IMR-90 (cell line): ENCODE results near the gene ADGRB3. TPM values are rescaled to one million over a fixed set of nuclear protein-coding genes. Genes with fewer than 3 reads are reported as not detected.
"Not testable (repeated sequence)": the region's sequence is repeated elsewhere in the genome, so short reads cannot be mapped to it uniquely, and the experiment has no call there.

Source experiments
- ATAC-seq: fragments of 200-7000 bp; cut with Tn5 transposase; 2 replicates; pipeline ENCODE4 v1.9.1; 2020; ENCODE audit warnings: low read depth, mild to moderate bottlenecking, moderate library complexity
- BruUV-seq: library from RNA; stranded (reverse); fragments of 400-500 nt; replicated peaks from 2 replicates; lab custom pipeline; 2021; lab: Mats Ljungman, UMichigan
- CTCF ChIA-PET: fragments of 300-600 bp; formaldehyde crosslinking; extraction: SDS; loops from one replicate; lab custom pipeline; 2021; ENCODE audit warnings: antibody characterized with exemption; lab: Yijun Ruan, JAX
- POLR2A ChIA-PET: fragments of 300-600 bp; sonication (Branson Sonifier 250); formaldehyde crosslinking; loops from one replicate; lab custom pipeline; 2022; ENCODE audit warnings: antibody characterized with exemption; ENCODE audit not compliant: unreplicated experiment; lab: Charles Lee
- DNase-seq: peaks from one replicate; pipeline ENCODE4 v3.0.0; 2013
- H2AFZ ChIP-seq: replicated peaks from 2 replicates; pipeline ENCODE3; 2013; ENCODE audit warnings: low read length, mild to moderate bottlenecking; ENCODE audit not compliant: poor library complexity
- H2AK5ac ChIP-seq: 2 replicates; pipeline ENCODE4 v1.6.1; 2013; ENCODE audit warnings: low read depth, low read length, inconsistent platforms
- H2AK9ac ChIP-seq: replicated peaks from 2 replicates; pipeline ENCODE3; 2013; ENCODE audit warnings: mild to moderate bottlenecking, low read depth, low read length, moderate library complexity; ENCODE audit not compliant: poor library complexity
- H2BK120ac ChIP-seq: 2 replicates; pipeline ENCODE4 v1.6.1; 2013; ENCODE audit warnings: low read depth, low read length, inconsistent platforms
- H2BK15ac ChIP-seq: 3 replicates; pipeline ENCODE4 v1.6.1; 2013; ENCODE audit warnings: low read depth, low read length, inconsistent platforms
- H2BK20ac ChIP-seq: 2 replicates; pipeline ENCODE4 v1.6.1; 2013; ENCODE audit warnings: low read depth, mild to moderate bottlenecking, inconsistent platforms, low read length, moderate library complexity
- H2BK5ac ChIP-seq: 2 replicates; pipeline ENCODE4 v1.6.1; 2013; ENCODE audit warnings: mild to moderate bottlenecking, low read depth, low read length, inconsistent platforms; ENCODE audit not compliant: poor library complexity, severe bottlenecking
- H3K14ac ChIP-seq: replicated peaks from 2 replicates; pipeline ENCODE4 v1.6.1; 2013; ENCODE audit warnings: low read depth, low read length, inconsistent platforms
- H3K18ac ChIP-seq: 2 replicates; pipeline ENCODE4 v1.6.1; 2013; ENCODE audit warnings: low read depth, low read length, control low read depth
- H3K23ac ChIP-seq: 2 replicates; pipeline ENCODE4 v1.6.1; 2013; ENCODE audit warnings: low read depth, low read length, inconsistent platforms
- H3K27ac ChIP-seq: 2 replicates; pipeline ENCODE4 v1.5.1; 2013; ENCODE audit warnings: mild to moderate bottlenecking, control low read depth, low read length; ENCODE audit not compliant: insufficient read depth
- H3K27me3 ChIP-seq: 2 replicates; pipeline ENCODE4 v1.6.1; 2013; ENCODE audit warnings: low read length; ENCODE audit not compliant: control insufficient read depth, insufficient read depth
- H3K36me3 ChIP-seq: 2 replicates; pipeline ENCODE4 v1.6.1; 2013; ENCODE audit warnings: low read length, mixed read lengths; ENCODE audit not compliant: control insufficient read depth, insufficient read depth
- H3K4ac ChIP-seq: 2 replicates; pipeline ENCODE4 v1.6.1; 2013; ENCODE audit warnings: low read depth, low read length, inconsistent platforms
- H3K4me1 ChIP-seq: 2 replicates; pipeline ENCODE4 v1.6.1; 2013; ENCODE audit warnings: low read length, mixed read lengths; ENCODE audit not compliant: control insufficient read depth, insufficient read depth
- H3K4me2 ChIP-seq: 2 replicates; pipeline ENCODE4 v1.6.1; 2013; ENCODE audit warnings: low read depth, mild to moderate bottlenecking, control low read depth, low read length, moderate library complexity
- H3K4me3 ChIP-seq: 2 replicates; pipeline ENCODE4 v1.5.1; 2013; ENCODE audit warnings: low read depth, mild to moderate bottlenecking, control low read depth, low read length, moderate library complexity; ENCODE audit not compliant: insufficient read depth
- H3K56ac ChIP-seq: 2 replicates; pipeline ENCODE4 v1.6.1; 2013; ENCODE audit warnings: low read length, inconsistent platforms; ENCODE audit not compliant: insufficient read depth; ENCODE audit errors: extremely low read depth
- H3K79me1 ChIP-seq, 2 experiments: 2 replicates each; pipeline ENCODE4 v1.6.1; 2013; ENCODE audit warnings: low read length in 2 of 2, inconsistent platforms in 1 of 2, low read depth in 1 of 2
- H3K9ac ChIP-seq: 2 replicates; pipeline ENCODE4 v1.6.1; 2013; ENCODE audit warnings: low read depth, low read length, control low read depth
- H3K9me1 ChIP-seq: 2 replicates; pipeline ENCODE4 v1.6.1; 2013; ENCODE audit warnings: low read length, inconsistent platforms; ENCODE audit not compliant: insufficient read depth
- H3K9me3 ChIP-seq: 2 replicates; pipeline ENCODE4 v1.6.1; 2013; ENCODE audit warnings: low read length; ENCODE audit not compliant: control insufficient read depth, insufficient read depth
- H4K20me1 ChIP-seq: 2 replicates; pipeline ENCODE4 v1.6.1; 2013; ENCODE audit warnings: low read length, inconsistent platforms; ENCODE audit not compliant: insufficient read depth
- H4K5ac ChIP-seq: 2 replicates; pipeline ENCODE4 v1.6.1; 2013; ENCODE audit warnings: mild to moderate bottlenecking, low read depth, low read length, control low read depth
- H4K8ac ChIP-seq, 2 experiments: 2 replicates each; pipeline ENCODE4 v1.6.1; 2013; ENCODE audit warnings: low read depth in 2 of 2, low read length in 2 of 2, control low read depth in 1 of 2, inconsistent platforms in 1 of 2
- H4K91ac ChIP-seq: 2 replicates; pipeline ENCODE4 v1.6.1; 2013; ENCODE audit warnings: low read depth, low read length, inconsistent platforms; ENCODE audit not compliant: insufficient read depth
- FOS ChIP-seq: fragments of 150-350 bp; IDR thresholded peaks from 2 replicates; pipeline ENCODE4 v1.6.1; 2016; ENCODE audit warnings: low read depth, low read length
- MAZ ChIP-seq: IDR thresholded peaks from 2 replicates; pipeline ENCODE4 v1.6.1; 2012; ENCODE audit warnings: low read depth, mild to moderate bottlenecking, low read length, improper control_type of control experiment, moderate library complexity, borderline replicate concordance
- WGBS, 2 experiments: methylation state at CpG; one replicate each; pipeline versions ENCODE4 v1.1.5 to v1.1.7; 2013; ENCODE audit warnings: missing lambda C conversion rate in 2 of 2; ENCODE audit not compliant: insufficient read length in 1 of 2; ENCODE audit errors: extremely low coverage in 2 of 2; 5-methylcytosine and 5-hydroxymethylcytosine counted together
- dilution Hi-C: fragments of 300-500 bp; cut with HindIII; formaldehyde crosslinking; loops from one replicate; pipeline ENCODE4 v1.14.3; 2018; ENCODE audit warnings: low sequenced_read_pairs; ENCODE audit not compliant: unreplicated experiment
- in situ Hi-C: fragments of 300-500 bp; cut with MboI; formaldehyde crosslinking; loops from 3 replicates; pipeline ENCODE4 v1.14.3; 2019; ENCODE audit warnings: low sequenced_read_pairs, inconsistent platforms, mixed read lengths
- intact Hi-C: fragments of 100-400 bp; cut with micrococcal nuclease; formaldehyde crosslinking; loops from 2 replicates; pipeline ENCODE4 v1.10.0; 2022
- polyA plus RNA-seq, 3 experiments: library from polyadenylated mRNA; depleted of rRNA; stranded (reverse); fragments of >200 nt; gene quantifications; 2 replicates each; pipeline ENCODE4 v1.2.3, GENCODE V29; 2012; ENCODE audit warnings: low replicate concordance in 1 of 3
- total RNA-seq: library from RNA; depleted of rRNA; stranded (reverse); fragments of >200 nt; gene quantifications from 2 replicates; pipeline ENCODE4 v1.2.3, GENCODE V29; 2012
- TF ChIP-seq, protein P1 (sequence below): fragments of 150-350 bp; IDR thresholded peaks from 2 replicates; pipeline ENCODE4 v1.6.1; 2016; ENCODE audit warnings: low read depth, mild to moderate bottlenecking, low read length, moderate library complexity, borderline replicate concordance
- TF ChIP-seq, protein P2 (sequence below): conservative IDR thresholded peaks from 2 replicates; pipeline ENCODE4 v1.5.1; 2012; ENCODE audit warnings: mild to moderate bottlenecking, low read depth, low read length, improper control_type of control experiment

Gene ADGRB3
- total and polyA plus RNA-seq, 2 of the 4 experiments (the other 2 are of a cell fraction): not detected

DNA sequence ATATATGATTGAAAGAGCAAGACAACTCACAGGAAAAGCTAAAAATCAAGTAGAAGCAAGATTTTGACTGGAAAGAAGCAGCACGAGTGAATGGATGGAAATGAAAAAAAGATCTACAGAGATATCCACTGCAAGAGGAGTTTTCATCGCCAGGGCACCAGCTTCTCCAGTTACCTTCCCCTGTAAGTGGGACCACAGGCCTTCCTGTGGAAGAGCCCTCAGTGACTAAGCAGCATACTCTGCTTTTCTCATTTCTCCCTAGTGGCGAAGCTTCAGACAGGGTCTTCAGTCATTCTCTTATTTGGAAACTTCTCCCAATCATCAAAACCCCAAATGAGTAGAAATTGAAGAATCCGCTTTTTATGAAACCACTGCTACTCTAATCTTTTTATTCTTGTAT, 40.5 kb downstream of the ADGRB3 start:
- no peak overlapping the region for H3K4ac ChIP-seq
- H3K27me3 ChIP-seq: no peaks in the 10 kb centered on the region
- no peak overlapping the region for H3K14ac ChIP-seq
- no peaks in the 10 kb centered on the region for H3K9me3 ChIP-seq
- ChIA-PET POLR2A (no interaction called here), CTCF (no interaction called here)
- ATAC-seq (no peak), DNase-seq (no peak)
- no peak overlapping the region for H2BK20ac ChIP-seq
- no peak overlapping the region for H3K9ac ChIP-seq
- H3K56ac ChIP-seq: no peak overlapping the region
- no peaks in the 10 kb centered on the region for H3K36me3 ChIP-seq
- TF ChIP-seq FOS (no peak), MAZ (no peak)
- TF ChIP-seq, protein P1, sequence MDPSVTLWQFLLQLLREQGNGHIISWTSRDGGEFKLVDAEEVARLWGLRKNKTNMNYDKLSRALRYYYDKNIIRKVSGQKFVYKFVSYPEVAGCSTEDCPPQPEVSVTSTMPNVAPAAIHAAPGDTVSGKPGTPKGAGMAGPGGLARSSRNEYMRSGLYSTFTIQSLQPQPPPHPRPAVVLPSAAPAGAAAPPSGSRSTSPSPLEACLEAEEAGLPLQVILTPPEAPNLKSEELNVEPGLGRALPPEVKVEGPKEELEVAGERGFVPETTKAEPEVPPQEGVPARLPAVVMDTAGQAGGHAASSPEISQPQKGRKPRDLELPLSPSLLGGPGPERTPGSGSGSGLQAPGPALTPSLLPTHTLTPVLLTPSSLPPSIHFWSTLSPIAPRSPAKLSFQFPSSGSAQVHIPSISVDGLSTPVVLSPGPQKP: no peak
- TF ChIP-seq, protein P2, sequence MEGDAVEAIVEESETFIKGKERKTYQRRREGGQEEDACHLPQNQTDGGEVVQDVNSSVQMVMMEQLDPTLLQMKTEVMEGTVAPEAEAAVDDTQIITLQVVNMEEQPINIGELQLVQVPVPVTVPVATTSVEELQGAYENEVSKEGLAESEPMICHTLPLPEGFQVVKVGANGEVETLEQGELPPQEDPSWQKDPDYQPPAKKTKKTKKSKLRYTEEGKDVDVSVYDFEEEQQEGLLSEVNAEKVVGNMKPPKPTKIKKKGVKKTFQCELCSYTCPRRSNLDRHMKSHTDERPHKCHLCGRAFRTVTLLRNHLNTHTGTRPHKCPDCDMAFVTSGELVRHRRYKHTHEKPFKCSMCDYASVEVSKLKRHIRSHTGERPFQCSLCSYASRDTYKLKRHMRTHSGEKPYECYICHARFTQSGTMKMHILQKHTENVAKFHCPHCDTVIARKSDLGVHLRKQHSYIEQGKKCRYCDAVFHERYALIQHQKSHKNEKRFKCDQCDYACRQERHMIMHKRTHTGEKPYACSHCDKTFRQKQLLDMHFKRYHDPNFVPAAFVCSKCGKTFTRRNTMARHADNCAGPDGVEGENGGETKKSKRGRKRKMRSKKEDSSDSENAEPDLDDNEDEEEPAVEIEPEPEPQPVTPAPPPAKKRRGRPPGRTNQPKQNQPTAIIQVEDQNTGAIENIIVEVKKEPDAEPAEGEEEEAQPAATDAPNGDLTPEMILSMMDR: no peak
- no peak overlapping the region for H3K18ac ChIP-seq
- no peak overlapping the region for H4K5ac ChIP-seq
- H3K4me2 ChIP-seq: no peak overlapping the region
- no peaks in the 10 kb centered on the region for H3K79me1 ChIP-seq
- dilution Hi-C loops: no loop called here
- H2AFZ ChIP-seq: no peak overlapping the region
- no peak overlapping the region for H3K27ac ChIP-seq
- WGBS, 2 experiments: no CpG with 5 or more reads among the region's 4 CpGs
- intact Hi-C loops: no loop called here
- no peak overlapping the region for H2AK5ac ChIP-seq
- H4K8ac ChIP-seq: no peak overlapping the region
- H2BK120ac ChIP-seq: no peak overlapping the region
- H2BK15ac ChIP-seq: no peak overlapping the region
- in situ Hi-C loops: no loop called here
- no peak overlapping the region for H3K4me3 ChIP-seq
- no peak overlapping the region for H2BK5ac ChIP-seq
- H3K4me1 ChIP-seq: no peaks in the 10 kb centered on the region
- H2AK9ac ChIP-seq: no peak overlapping the region
- no TSS peak for BruUV-seq
- no peaks in the 10 kb centered on the region for H4K20me1 ChIP-seq
- H4K91ac ChIP-seq: no peak overlapping the region
- H3K9me1 ChIP-seq: no peaks in the 10 kb centered on the region
- H3K23ac ChIP-seq: no peak overlapping the region

DNA sequence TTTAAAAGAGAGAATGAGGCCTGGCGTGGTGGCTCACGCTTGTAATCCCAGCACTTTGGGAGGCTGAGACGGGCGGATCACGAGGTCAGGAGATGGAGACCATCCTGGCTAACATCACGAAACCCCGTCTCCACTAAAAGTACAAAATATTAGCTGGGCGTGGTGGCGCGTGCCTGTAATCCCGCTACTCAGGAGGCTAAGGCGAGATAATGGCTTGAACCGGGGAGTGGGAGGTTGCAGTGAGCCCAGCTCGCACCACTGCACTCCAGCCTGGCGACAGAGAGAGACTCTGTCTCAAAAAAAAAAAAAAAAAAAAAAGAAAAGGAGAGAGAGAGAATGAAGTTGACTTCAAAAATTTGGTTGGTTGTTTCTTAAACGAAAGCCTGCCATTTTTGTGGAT, 41.0 kb downstream of the ADGRB3 start:
- H4K91ac ChIP-seq: not testable (repeated sequence)
- WGBS, 2 experiments: 81% methylated on average over 8 of the region's 16 CpGs; no CpG with 5 or more reads in 1 of the 2 experiments

More for the DNA sequence above, 41.0 kb downstream of the ADGRB3 start:
- H3K18ac ChIP-seq, POLR2A ChIA-PET, intact Hi-C loops, H2AFZ ChIP-seq, dilution Hi-C loops, H4K8ac ChIP-seq, H3K9me3 ChIP-seq, H3K36me3 ChIP-seq, H3K9ac ChIP-seq, H3K56ac ChIP-seq, H2AK5ac ChIP-seq, H2BK120ac ChIP-seq, H3K4me3 ChIP-seq, H2BK15ac ChIP-seq, in situ Hi-C loops, H3K23ac ChIP-seq, H3K14ac ChIP-seq, H3K79me1 ChIP-seq, BruUV-seq, H3K27me3 ChIP-seq, H3K4me1 ChIP-seq, H3K4ac ChIP-seq, H4K20me1 ChIP-seq, H2BK5ac ChIP-seq, H2BK20ac ChIP-seq, H3K27ac ChIP-seq, ATAC-seq, H2AK9ac ChIP-seq, DNase-seq, CTCF ChIA-PET, H3K4me2 ChIP-seq, H3K9me1 ChIP-seq, H4K5ac ChIP-seq: not testable (repeated sequence)
